HG03571 (cell line): ENCODE measurements around the gene RASGRP4.
"Not testable (repeated sequence)": the region's sequence is repeated elsewhere in the genome, so short reads cannot be mapped to it uniquely, and the experiment has no call there.

Source experiments
- ATAC-seq: cut with Tn5 transposase; IDR thresholded peaks from one replicate; pipeline ENCODE4 v1.9.1; 2021; ENCODE audit not compliant: unreplicated experiment

The RASGRP4 gene, protein sequence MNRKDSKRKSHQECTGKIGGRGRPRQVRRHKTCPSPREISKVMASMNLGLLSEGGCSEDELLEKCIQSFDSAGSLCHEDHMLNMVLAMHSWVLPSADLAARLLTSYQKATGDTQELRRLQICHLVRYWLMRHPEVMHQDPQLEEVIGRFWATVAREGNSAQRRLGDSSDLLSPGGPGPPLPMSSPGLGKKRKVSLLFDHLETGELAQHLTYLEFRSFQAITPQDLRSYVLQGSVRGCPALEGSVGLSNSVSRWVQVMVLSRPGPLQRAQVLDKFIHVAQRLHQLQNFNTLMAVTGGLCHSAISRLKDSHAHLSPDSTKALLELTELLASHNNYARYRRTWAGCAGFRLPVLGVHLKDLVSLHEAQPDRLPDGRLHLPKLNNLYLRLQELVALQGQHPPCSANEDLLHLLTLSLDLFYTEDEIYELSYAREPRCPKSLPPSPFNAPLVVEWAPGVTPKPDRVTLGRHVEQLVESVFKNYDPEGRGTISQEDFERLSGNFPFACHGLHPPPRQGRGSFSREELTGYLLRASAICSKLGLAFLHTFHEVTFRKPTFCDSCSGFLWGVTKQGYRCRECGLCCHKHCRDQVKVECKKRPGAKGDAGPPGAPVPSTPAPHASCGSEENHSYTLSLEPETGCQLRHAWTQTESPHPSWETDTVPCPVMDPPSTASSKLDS

DNA sequence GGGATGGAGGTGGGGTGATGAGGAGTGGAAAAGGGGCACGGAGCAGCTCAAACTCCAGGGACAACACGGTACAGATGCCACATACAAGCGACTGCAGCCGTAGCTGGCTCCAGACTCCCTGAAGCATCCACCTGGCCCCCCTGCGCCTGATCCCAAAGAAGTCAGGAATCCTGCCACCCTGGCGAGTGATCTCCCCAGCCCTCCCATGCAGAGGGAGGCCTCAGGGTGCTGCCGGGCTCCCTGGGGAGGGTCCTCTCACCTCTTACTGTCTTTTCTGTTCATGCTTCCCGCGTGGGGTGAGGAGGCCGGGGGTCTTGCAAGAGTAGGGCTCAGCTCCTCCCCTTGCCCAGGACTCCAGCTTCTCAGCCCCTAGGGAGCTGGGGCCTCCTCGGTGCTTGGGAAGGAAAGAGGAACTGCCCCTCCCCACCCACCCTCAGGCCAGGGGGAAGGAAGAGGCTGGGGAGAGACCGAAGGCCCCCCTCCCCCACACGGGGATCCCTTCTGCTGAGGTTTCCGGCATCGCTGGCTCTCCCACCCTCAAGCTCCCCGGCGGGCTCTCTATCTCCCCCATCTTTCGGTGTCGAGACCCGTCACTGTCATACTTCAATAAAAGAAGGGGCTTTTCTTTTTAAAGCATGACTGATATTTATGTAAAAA lies at the start of gene RASGRP4:
Gene RASGRP4, minus strand, starts transcription at position 410 of the 657 bp plus-strand sequence. Its CDS starts 128 bp downstream, at position 282.
- no peak for ATAC-seq

DNA sequence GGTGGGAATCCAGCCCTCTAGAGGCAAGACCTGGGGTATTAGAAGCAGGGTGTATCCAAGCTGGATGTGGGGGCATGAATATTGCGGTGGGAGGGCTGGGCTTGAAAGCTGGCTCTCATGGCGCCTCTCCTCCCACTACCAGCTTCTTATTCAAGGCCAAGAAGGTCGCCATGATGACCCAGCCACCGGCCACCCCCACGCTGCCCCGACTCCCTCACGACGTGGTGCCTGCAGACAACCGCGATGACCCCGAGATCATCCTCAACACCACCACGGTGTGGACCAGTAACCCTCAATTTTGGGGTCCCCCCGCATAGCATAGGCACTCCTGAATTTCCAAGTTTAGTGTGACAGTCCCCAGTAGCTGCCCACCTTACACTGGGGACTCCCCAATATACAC lies 49.2 kb upstream of the RASGRP4 start:
- ATAC-seq = no peak

DNA sequence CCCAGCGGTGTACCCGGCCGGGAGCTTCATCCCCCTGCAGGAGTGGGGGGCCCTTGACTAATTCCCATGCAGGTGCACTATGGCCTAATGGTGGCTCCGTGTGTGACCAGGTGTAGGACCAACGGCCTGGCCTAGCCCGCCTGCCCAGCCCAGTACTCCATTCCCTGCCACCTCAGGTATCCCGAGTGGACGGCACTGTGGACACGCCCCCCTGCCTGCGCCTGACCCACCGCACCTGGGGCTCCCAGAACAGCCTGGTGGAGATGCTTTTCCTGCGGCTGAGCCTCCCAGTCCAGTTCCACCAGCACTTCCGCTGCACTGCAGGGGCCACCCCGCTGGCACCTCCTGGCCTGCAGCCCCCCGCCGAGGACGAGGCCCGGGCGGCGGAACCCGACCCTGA lies 47.2 kb upstream of the RASGRP4 start:
- no peak for ATAC-seq

DNA sequence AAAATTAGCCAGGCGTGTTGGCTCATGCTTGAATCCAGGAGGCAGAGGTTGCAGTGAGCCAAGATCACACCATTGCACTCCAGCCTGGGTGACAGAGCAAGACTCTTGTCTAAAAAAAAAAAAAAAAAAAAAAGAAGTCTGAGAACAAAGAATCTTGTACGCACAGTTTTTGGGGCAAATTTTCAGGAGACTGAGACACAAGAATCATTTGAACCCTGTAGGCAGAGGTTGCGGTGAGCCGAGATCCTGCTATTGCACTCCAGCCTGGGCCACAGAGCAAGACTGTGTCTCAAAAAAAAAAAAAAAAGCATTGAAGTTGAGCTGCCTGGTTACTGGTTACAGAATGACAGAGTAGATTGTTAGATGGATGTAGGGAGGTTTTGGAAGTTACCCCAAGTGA lies 46.7 kb upstream of the RASGRP4 start:
- not testable (repeated sequence) for ATAC-seq

DNA sequence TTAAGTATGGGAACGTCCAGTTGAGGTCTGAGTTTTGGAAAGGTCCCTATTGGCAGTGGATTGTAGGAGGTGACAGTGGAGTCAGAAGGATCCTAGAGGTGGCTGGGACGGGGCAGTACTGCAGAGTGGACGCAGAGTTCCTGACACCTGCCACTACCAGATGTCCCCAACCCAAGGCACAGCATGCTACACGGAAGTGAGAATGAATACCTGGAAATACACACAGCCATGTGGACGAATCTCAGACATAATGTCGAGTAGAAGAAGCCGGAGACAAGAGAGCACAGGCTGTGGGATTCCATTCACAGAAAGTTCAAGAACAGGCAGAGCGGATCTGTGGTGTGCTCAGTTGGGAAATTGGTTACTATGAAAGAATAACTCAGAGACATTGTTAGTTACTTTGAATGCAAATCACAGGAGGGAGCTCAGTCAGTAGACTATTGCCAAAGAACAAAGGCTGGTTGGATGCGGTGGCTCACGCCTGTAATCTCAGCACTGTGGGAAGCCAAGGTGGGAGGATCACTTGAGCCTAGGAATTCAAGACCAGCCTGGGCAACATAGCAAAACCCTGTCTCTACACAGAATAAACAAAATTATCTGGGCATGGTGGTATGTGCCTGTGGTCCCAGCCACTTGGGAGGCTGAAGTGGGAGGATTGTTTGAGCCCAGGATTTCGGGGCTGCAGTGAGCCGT lies 44.9 kb upstream of the RASGRP4 start:
- ATAC-seq = no peak

DNA sequence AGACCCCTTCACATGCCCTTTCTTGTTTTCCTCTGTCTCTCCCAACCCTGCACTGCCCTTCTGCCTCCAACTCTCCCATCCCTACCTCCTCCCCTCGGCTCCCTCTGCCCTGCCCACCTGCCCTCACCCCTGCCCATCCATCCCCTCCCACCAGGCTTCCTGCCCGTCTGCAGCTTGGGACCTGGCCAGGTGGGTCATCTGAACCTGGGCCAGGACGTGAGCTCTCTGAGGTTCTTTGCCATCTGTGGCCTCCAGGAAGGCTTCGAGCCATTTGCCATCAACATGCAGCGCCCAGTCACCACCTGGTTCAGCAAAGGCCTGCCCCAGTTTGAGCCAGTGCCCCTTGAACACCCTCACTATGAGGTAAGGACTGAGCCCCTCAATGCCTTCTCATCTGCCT lies 43.1 kb upstream of the RASGRP4 start:
- no peak for ATAC-seq

DNA sequence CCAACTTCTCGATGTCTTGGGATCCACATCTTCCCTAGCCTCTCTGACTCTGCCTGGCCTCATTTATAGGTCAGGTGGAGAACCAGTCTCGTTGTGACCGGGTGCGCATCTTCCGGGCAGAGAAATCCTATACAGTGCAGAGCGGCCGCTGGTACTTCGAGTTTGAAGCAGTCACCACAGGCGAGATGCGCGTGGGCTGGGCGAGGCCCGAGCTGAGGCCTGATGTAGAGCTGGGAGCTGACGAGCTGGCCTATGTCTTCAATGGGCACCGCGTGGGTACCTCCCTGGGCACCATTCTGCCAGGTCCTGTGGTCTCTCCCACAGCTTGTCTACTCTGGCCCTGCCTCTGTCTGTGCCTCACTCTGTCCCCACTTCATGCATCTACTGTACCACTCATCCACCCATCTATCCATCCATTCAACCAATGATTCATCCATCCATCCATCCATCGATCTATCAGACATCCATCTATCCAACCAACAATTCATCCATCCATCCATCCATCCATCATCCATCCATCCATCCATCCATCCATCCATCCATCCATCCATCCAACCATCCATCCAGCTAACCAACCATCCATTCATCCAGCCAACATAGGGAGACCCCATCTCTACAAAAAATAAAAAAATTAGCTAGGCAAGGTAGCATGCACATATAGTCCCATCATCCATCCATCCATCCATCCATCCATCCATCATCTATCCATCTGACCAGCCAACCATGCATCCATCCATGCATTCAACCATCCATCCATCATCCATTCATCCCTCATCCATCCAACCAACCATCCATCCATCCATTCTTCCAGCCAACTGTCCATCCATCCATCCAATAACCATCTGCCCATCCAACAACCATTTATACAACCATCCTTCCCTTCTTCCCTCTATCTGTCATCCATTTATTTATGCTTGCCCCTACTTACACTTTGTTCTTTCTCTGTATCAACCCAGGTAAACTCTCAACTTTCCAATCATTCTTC lies 41.8 kb upstream of the RASGRP4 start:
- no peak for ATAC-seq

DNA sequence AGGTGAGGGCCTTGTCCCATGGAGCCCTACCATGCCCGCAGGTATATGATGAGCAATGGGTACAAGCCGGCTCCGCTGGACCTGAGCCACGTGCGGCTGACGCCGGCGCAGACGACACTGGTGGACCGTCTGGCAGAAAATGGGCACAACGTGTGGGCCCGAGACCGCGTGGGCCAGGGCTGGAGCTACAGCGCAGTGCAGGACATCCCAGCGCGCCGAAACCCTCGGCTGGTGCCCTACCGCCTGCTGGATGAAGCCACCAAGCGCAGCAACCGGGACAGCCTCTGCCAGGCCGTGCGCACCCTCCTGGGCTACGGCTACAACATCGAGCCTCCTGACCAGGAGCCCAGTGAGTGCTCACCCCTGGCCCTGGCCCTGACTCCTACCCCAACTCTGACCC lies 40.0 kb upstream of the RASGRP4 start:
- no peak for ATAC-seq

DNA sequence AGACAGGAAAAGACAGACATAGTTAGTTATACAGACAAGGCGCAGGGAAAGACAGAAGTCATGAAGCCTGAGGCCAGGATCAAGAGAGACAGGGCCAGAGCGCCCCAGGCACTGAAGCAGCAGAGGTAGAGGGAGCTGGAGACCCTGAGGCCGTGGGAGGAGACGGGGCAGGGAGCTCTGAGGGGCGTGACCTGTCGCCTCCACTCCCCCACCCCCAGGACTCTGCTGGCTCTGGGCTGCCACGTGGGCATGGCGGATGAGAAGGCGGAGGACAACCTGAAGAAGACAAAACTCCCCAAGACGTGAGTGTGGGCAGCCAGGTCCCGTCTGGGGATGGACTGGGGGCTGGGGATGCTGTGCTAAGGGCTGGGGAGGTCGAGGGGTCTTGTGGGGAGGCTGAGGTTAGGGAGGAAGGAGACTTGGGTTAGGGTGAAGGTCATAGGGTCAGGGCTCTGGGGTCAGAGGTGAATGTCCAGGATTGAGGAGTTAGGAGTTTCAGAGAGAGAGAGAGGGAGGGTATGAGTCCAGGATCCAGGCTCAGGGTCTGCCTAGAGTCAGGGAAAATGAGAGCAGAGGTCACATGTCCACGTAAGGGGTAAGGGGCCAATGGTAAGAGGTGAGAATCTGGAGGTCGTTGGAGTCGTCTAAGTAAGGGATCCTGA lies 38.5 kb upstream of the RASGRP4 start:
- no peak for ATAC-seq

DNA sequence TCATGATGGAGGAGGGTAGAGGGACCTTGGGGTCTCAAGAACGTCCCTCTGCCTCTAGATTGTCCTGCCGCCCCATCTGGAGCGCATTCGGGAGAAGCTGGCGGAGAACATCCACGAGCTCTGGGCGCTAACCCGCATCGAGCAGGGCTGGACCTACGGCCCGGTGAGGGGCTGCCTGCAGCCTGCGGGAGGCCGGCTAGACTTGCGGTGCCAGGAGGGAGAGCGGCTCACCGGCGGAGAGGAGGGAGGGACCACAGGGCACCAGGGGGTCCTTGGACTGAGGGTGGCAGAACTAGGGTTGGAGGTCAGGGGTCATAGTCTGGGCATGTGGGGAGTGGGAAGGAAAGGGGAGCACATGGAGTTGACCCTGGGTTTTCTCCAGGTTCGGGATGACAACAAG lies 37.3 kb upstream of the RASGRP4 start:
- no peak for ATAC-seq

DNA sequence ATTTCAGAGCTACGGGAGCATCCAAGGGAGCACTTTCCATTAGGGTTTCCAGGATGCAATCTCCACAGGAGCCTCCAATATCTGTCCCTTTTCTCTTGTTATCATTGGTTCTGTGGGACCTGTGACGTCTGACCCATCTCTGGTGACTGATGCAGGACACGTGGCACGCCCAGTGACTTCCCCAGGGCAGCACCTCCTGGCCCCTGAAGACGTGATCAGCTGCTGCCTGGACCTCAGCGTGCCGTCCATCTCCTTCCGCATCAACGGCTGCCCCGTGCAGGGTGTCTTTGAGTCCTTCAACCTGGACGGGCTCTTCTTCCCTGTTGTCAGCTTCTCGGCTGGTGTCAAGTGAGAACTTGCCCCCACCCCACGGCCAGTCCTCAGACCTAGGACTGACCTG lies 33.0 kb upstream of the RASGRP4 start:
- ATAC-seq = no peak

DNA sequence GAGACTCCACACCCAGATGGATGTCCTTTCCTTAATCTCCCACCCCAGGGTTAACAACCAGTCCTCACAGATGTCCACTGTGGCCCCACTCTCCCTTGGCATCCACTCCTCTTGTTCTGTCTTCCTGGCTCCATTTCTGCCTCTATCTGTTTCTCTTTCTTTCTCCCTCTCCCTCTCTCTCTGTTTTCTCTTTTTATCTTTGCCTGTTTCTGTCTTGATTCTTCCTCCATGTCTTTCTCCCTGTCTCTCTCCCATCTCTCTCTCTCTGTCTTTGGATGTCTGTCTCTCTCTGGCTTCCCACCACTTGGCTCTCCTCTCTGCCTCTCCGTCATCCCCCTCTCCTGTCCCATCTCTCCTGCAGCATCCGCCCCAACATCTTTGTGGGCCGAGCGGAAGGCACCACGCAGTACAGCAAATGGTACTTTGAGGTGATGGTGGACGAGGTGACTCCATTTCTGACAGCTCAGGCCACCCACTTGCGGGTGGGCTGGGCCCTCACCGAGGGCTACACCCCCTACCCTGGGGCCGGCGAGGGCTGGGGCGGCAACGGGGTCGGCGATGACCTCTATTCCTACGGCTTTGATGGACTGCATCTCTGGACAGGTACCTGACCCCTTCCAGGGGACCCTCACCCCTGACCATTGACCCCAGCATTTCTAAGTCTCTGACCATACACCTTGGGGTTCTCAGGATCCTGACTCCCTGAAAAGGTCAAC lies 31.8 kb upstream of the RASGRP4 start:
- ATAC-seq = no peak

DNA sequence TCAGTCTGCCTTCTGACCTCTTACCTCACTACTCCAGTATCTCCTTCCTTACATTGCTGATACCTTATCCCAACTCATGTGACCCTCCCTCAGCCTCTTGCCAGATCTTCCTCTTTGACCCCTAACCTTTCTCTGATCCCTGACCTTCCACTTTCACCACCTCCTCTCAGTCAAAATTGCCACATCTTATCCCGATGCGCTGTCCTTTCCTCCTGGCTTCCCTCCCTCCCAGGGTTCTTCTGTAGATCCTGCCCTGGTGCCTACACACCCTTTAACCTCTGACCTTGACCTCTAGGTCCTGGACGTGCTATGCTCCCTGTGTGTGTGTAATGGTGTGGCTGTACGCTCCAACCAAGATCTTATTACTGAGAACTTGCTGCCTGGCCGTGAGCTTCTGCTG lies 31.2 kb upstream of the RASGRP4 start:
- no peak for ATAC-seq

DNA sequence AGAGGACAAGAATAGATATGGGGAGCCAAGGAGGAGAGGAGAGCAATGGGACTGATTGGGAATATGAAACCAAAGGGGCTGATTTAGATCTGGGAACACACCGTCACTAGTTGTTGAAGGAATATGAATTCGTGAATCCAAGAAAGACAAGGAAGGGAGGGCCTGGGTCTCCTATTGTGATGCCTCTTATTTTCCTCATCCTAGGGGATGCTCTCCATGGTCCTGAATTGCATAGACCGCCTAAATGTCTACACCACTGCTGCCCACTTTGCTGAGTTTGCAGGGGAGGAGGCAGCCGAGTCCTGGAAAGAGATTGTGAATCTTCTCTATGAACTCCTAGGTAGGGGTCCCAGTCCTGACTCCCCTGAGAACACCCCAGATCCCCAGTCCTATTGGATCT lies 29.0 kb upstream of the RASGRP4 start:
- ATAC-seq = no peak

DNA sequence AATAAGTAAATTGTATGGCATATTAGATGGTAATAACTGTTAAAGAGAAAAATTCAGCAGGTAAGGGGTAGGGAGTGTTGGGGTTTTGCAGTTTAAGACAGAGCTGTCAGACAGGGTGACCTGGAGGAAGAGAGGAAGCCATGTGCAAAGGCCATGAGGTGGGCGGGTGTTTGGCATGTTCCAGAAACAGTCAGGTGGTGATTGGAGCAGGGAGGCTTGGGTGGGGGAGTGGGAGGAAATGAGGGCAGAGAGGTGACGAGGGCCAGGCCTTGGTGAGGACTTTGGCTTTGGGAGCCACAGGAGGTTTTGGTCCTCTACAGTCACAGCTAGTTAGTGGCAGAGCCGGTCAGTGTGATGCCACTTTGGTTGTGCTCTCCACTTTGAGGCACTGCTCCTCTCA lies 27.6 kb upstream of the RASGRP4 start:
- no peak for ATAC-seq

DNA sequence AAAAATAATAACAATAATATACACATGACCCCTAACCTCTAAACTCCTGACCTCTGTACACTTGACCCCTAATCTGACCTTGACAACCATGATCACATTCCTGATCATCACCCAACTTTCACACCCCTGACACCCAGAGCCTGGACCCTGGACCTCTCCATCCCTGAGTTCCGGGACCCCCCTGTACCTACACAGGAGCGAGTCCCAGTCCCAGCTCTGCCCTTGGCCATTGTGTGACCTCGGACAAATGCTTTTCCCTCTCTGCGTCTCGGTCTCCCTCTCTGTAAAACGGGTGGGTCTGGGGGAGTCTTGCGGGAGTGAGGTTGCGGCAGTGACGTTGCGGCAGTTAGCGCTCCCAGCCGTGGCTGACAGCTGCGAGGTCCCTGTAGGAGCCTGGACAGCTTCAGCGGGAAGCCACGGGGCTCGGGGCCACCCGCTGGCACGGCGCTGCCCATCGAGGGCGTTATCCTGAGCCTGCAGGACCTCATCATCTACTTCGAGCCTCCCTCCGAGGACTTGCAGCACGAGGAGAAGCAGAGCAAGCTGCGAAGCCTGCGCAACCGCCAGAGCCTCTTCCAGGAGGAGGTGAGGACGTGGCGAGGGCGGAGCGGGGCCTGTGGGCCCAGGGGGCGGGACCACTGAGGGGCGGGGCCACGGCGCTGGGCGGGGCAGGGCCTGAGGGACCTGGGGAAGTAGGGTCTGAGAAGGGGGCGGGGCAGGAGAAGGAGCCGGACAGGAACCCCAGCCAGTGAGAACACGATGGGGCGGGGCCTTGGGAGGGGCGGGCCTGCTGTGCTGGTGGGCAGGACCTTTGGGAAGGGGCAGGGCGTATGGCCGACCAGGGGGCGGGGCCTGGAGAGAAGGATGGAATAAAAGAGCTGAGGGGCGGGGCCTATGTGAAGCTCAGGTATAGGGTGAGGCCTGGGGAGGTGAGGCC lies 26.7 kb upstream of the RASGRP4 start:
- ATAC-seq = no peak

DNA sequence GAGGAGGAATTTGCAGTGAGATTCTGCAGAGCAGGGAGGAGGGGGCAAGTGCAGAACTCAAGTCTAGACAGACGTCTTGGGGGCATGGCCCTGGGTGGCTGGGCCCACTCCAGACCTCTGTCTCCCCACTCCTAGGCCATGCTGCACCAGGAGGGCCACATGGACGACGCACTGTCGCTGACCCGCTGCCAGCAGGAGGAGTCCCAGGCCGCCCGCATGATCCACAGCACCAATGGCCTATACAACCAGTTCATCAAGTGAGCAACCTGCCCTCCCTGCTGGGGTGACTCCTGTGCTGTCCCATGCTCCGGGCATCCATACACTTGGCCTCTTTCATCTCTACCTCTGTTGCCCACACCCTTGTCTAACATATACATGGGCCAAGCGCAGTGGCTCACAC lies 25.6 kb upstream of the RASGRP4 start:
- ATAC-seq = no peak

DNA sequence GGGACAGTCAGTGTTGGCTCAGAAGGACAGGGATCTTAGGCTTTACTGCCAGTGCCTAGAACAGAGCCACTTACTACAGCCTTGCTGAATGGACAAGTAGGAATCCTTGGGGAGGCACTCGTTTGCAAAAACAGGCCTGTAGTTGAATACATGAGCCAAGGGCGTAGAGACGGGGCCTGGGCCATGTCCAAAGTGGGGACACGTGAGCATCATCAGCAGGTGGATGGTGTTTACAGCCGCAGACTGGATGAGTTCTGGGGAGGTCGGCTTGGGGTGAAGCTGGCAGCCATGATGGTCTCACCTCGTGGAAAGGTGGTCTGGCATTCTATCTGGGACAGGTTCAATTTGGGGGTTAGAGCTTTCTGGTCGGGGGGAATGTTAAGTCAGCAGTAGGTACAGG lies 25.0 kb upstream of the RASGRP4 start:
- no peak for ATAC-seq
